GM21447 (cell line): ENCODE results near the gene CDC45.
"Not testable (repeated sequence)": the region's sequence is repeated elsewhere in the genome, so short reads cannot be mapped to it uniquely, and the experiment has no call there.

Experiments used
- ATAC-seq: cut with Tn5 transposase; IDR thresholded peaks from one replicate; pipeline ENCODE4 v1.9.1; 2021; ENCODE audit not compliant: unreplicated experiment

CDC45 gene

GRCh38 chr22:19479355-19480172 is at the start of gene CDC45:
Gene CDC45, plus strand, starts transcription at chr22:19479920. Its CDS starts 49 bp downstream, at chr22:19479969.
- ATAC-seq: peak; percentile 84

- no peak for ATAC-seq
Measured at GRCh38 chr22:19429950-19430889, 49.5 kb upstream of the CDC45 start.

GRCh38 chr22:19430890-19431541 is 48.7 kb upstream of the CDC45 start:
- ATAC-seq: no peak

GRCh38 chr22:19431649-19432132 is 48.0 kb upstream of the CDC45 start, which contains the start of gene HIRA:
Gene HIRA, minus strand, starts transcription at chr22:19431733. Its CDS starts 257 bp downstream, at chr22:19431476.
- ATAC-seq: peak; percentile 42

GRCh38 chr22:19432133-19432851 is 47.4 kb upstream of the CDC45 start, which contains the start of gene MRPL40:
Gene MRPL40, plus strand, starts transcription at chr22:19432545. Its CDS starts 10 bp downstream, at chr22:19432555.
- peak; percentile 66 for ATAC-seq

GRCh38 chr22:19434401-19434800 is 45.3 kb upstream of the CDC45 start:
- ATAC-seq: no peak

GRCh38 chr22:19434829-19435580 is 44.7 kb upstream of the CDC45 start:
- ATAC-seq: no peak

- ATAC-seq: not testable (repeated sequence)
Measured at GRCh38 chr22:19436444-19437161, 43.1 kb upstream of the CDC45 start.

GRCh38 chr22:19438298-19438697 is 41.4 kb upstream of the CDC45 start:
- ATAC-seq: no peak

- ATAC-seq: no peak
Measured at GRCh38 chr22:19440411-19441195, 39.1 kb upstream of the CDC45 start.

GRCh38 chr22:19442166-19442565 is 37.6 kb upstream of the CDC45 start:
- no peak for ATAC-seq

GRCh38 chr22:19443544-19444211 is 36.0 kb upstream of the CDC45 start:
- no peak for ATAC-seq

- not testable (repeated sequence) for ATAC-seq
Measured at GRCh38 chr22:19445279-19445982, 34.3 kb upstream of the CDC45 start.

- no peak for ATAC-seq
Measured at GRCh38 chr22:19446603-19447329, 33.0 kb upstream of the CDC45 start.

GRCh38 chr22:19447330-19448075 is 32.2 kb upstream of the CDC45 start, which contains the start of gene C22orf39:
Gene C22orf39, minus strand, starts transcription at chr22:19447711. Its CDS starts 23 bp downstream, at chr22:19447688.
- ATAC-seq: peak; percentile 76
